ENCODE data around the gene SGCG.

The SGCG gene

DNA sequence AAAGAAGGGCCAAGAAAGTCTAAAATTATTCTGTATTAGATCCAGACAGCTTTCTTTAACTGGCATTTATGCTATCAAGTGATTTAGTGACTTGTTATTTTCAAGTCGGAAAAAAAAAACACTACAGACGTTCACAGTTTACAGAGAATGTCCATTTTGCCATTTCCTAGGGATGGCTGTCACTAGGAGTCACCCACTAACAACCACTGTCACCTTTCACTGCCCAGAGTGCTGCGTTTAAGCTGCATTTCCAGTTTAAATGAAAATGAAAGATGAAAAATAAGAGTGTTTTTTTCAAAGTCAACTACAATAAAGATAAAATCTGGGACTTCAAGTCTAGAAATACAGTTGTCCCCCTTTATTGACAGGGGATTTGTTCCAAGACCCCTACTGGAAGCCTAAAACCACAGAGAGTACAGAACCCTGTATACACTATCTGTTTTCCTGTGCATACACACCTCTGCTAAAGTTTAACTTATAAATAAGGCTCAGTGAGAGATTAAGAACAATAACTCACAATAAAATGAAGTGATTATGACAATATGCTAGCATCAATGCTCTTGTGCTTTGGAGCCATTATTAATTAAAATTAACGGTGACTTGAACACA is 140.3 kb downstream of the SGCG start:
- Mint-ChIP-seq H3K36me3 (ENCODE audit: insufficient read depth) (no peaks in the 10 kb centered on the region), H3K4me3 (peak overlapping the region; percentile 86), H3K27me3 (no peaks in the 10 kb centered on the region), H3K9me3 (no peaks in the 10 kb centered on the region), H3K4me1 (peaks cover 36% of the 10 kb centered on the region), H3K27ac (ENCODE audit: low read depth) (peak overlapping the region; percentile 97)
- ATAC-seq (replicated peaks; ENCODE audit: extremely low read depth, poor library complexity, severe bottlenecking) (peak; percentile 49), DNase-seq (ENCODE audit: low spot score in 2 of 2) (no peak)

DNA sequence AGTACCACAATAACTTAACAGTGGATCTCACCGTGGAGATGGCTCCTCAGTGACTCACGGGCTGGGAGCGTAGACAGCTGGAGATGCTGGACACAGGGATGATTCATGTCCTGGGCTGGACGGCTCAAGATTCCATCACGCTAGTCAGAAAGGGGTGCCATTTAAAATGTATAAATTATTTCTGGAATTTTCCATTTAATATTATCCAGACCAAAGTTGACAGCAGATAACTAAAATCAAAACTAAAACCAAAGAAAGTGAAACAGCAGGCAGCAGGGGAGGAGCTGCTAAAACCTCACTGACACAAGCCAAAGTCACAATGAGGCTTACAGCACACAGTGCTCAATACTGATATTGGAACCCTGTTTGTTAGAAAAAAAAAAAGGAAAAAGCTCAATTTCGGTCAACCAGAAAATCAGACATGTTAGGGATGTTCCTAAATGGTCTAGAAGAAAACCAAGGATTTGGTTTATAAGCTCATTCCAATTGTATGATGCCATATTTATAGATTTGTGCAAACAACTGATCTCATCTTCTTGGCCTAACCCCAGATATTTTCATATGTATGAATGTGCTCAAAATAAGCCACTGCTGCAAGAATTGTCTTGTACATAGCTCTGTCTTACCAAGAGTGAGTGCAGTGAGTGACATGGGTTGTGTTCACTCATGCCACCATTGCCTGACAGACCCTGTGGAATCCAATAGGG is 140.9 kb downstream of the SGCG start:
- no peaks in the 10 kb centered on the region for H3K9me3 Mint-ChIP-seq
- ATAC-seq (replicated peaks; ENCODE audit: extremely low read depth, poor library complexity, severe bottlenecking): peak; percentile 76

DNA sequence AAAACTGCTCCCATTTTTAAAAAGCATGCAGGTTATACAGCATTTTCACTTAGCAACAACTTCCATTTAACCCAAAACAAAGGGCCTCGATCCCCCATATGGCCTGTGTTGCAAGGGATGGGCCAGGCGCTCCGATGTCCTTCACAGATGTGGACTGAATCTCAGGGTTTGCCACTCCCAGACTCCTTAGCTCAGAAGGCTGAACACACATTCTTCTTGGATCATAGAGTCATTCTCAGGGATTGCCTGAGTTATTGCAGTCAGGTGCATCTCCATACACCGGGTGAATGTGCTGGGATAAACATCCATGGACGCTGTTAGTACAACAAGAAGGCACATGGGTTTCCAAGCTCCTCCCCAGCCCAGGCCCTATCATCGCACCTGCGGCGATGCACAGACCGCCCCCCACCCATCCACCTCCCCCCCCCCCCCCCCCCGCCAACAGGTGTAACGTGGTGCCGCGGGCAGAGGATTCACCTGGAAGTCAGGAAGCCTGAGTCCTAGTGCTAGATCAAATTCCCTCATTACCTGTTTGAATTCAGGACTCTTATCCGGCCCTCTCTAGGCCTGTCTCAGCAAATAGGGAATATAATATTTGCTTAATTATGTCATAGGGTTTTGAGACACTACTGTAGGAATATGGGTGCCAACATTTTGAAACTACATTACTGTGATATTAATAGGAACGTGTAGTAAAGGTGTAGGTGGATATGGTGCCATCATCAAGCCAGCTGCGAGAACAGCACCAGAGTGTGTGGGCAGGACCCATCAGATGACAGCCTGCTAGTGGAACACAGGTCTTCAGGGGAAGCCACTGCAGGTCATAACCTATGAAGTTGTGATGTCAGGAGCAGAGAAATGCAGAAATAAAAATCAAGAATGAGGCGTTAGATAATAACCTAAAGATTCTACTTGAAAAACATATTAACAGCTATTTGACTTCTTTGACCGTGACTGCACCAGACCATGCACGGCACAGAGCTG is 141.9 kb downstream of the SGCG start:
- peak overlapping the region; percentile 86 for H3K4me3 Mint-ChIP-seq
- ATAC-seq (replicated peaks; ENCODE audit: extremely low read depth, poor library complexity, severe bottlenecking) (no peak), DNase-seq (ENCODE audit: low spot score in 2 of 2) (no peak)
- H3K9me3 Mint-ChIP-seq: no peaks in the 10 kb centered on the region
- H3K4me1 Mint-ChIP-seq: peaks cover 31% of the 10 kb centered on the region
- H3K36me3 Mint-ChIP-seq (ENCODE audit: insufficient read depth): no peaks in the 10 kb centered on the region
- H3K27me3 Mint-ChIP-seq: no peaks in the 10 kb centered on the region
- H3K27ac Mint-ChIP-seq (ENCODE audit: low read depth): peak overlapping the region; percentile 97

More for the DNA sequence above, 140.9 kb downstream of the SGCG start:
- peak overlapping the region; percentile 97 for H3K27ac Mint-ChIP-seq (ENCODE audit: low read depth)
- no peaks in the 10 kb centered on the region for H3K27me3 Mint-ChIP-seq
- DNase-seq (ENCODE audit: low spot score in 2 of 2): no peak
- H3K4me1 Mint-ChIP-seq: peaks cover 36% of the 10 kb centered on the region
- peak overlapping the region; percentile 86 for H3K4me3 Mint-ChIP-seq
- H3K36me3 Mint-ChIP-seq (ENCODE audit: insufficient read depth): no peaks in the 10 kb centered on the region

DNA sequence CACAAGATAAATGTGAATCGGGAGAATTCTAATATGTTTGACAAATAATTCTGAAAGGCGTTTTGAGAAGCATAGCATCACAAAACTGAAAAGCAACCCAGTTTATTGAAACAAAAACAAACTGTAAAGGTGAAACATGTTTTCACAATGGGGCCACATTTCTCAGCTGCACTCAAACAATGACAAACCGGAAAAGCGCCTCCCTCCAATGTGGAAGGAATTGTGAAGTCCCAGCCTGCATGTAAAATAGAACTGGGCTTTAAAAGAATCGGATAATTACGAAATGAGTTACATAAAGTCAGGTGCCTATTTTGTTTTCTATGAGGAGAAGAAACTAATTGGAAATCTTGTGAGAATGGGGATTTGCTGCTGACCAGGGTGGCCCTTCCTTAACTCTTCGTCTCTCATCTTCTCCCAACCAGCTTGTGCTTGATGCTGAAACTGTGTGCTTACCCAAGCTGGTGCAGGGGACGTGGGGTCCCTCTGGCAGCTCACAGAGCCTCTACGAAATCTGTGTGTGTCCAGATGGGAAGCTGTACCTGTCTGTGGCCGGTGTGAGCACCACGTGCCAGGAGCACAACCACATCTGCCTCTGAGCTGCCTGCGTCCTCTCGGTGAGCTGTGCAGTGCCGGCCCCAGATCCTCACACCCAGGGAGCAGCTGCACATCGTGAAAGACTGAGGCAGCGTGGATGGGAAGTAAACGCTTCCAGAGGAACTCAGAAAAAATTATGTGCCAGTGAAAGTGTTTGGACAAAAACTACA is 143.3 kb downstream of the SGCG start:
- Mint-ChIP-seq H3K4me3 (no peak overlapping the region), H3K9me3 (no peaks in the 10 kb centered on the region), H3K36me3 (ENCODE audit: insufficient read depth) (no peaks in the 10 kb centered on the region), H3K27ac (ENCODE audit: low read depth) (no peak overlapping the region), H3K27me3 (no peaks in the 10 kb centered on the region), H3K4me1 (peaks cover 24% of the 10 kb centered on the region)
- ATAC-seq (replicated peaks; ENCODE audit: extremely low read depth, poor library complexity, severe bottlenecking) (no peak), DNase-seq (ENCODE audit: low spot score in 2 of 2) (no peak)

DNA sequence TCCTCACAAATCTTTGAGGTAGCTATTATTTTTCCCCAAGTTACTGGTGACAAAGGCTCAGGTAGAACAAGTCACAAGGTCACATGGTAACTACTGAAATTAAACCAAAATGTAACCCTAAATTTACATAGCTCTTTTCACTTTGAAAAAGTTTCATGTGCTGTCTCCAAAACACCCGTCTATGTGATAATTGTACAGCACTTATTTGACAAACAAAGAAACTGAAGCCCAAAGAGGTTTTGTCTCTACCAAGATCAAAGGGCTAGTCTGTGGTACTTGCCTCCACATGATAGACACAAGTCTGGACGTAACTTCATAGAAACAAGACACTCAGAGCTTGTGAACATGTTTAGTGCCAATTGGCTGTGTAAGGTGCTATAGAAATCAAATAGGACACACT is 144.4 kb downstream of the SGCG start:
- peaks cover 17% of the 10 kb centered on the region for H3K4me1 Mint-ChIP-seq
- ATAC-seq (replicated peaks; ENCODE audit: extremely low read depth, poor library complexity, severe bottlenecking) (no peak), DNase-seq (ENCODE audit: low spot score in 2 of 2) (no peak)
- no peaks in the 10 kb centered on the region for H3K27me3 Mint-ChIP-seq
- H3K9me3 Mint-ChIP-seq: no peaks in the 10 kb centered on the region
- no peaks in the 10 kb centered on the region for H3K36me3 Mint-ChIP-seq (ENCODE audit: insufficient read depth)
- H3K27ac Mint-ChIP-seq (ENCODE audit: low read depth): no peak overlapping the region
- no peak overlapping the region for H3K4me3 Mint-ChIP-seq

DNA sequence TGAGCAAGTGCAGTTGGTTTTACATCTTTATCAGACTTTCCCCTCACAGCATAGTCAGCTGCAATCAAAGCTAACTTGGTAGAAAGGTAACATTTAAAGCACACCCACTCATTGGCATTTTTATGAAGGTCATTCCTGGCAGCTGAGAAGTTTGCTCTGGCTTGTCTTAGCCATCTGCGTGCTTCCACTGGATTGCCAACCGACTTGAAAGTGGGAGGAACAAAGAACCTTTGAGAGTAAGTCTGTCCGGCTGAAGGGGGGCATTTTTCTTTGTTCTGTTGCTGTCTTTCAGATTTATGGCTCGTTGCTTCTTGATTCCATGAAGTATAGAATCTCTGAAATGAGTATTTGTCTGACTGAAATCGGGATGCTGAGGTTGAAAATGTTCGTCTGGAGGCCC is 149.6 kb downstream of the SGCG start:
- H3K4me1 Mint-ChIP-seq: no peaks in the 10 kb centered on the region

DNA sequence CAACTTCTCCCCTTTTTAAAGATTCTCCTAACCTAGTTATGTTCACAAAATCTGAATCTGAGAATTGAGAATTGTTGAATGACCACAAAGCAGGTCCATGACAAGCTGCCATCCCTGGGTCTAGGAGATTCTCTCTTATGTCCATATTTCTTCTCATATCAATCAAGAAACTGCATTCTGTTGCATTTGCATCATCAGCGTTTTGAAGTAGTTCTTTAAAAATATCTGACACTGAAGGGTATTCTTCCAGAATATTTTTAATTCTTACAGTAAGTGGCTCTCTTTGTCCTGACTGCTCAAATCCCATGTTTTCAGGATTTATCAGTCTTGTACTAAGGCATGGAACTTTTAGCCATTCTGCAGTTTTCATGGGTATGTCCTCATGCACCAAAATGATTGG is 158.4 kb downstream of the SGCG start:
- Mint-ChIP-seq H3K9me3 (no peaks in the 10 kb centered on the region), H3K27ac (ENCODE audit: low read depth) (no peak overlapping the region), H3K27me3 (no peaks in the 10 kb centered on the region), H3K4me1 (no peaks in the 10 kb centered on the region), H3K36me3 (ENCODE audit: insufficient read depth) (peaks cover 9% of the 10 kb centered on the region), H3K4me3 (no peak overlapping the region)
- DNase-seq (ENCODE audit: low spot score in 2 of 2) (no peak), ATAC-seq (replicated peaks; ENCODE audit: extremely low read depth, poor library complexity, severe bottlenecking) (no peak)

More for the DNA sequence above, 149.6 kb downstream of the SGCG start:
- Mint-ChIP-seq H3K27ac (ENCODE audit: low read depth) (no peak overlapping the region), H3K4me3 (no peak overlapping the region), H3K9me3 (no peaks in the 10 kb centered on the region), H3K27me3 (no peaks in the 10 kb centered on the region), H3K36me3 (ENCODE audit: insufficient read depth) (no peaks in the 10 kb centered on the region)
- ATAC-seq (replicated peaks; ENCODE audit: extremely low read depth, poor library complexity, severe bottlenecking) (no peak), DNase-seq (ENCODE audit: low spot score in 2 of 2) (no peak)

DNA sequence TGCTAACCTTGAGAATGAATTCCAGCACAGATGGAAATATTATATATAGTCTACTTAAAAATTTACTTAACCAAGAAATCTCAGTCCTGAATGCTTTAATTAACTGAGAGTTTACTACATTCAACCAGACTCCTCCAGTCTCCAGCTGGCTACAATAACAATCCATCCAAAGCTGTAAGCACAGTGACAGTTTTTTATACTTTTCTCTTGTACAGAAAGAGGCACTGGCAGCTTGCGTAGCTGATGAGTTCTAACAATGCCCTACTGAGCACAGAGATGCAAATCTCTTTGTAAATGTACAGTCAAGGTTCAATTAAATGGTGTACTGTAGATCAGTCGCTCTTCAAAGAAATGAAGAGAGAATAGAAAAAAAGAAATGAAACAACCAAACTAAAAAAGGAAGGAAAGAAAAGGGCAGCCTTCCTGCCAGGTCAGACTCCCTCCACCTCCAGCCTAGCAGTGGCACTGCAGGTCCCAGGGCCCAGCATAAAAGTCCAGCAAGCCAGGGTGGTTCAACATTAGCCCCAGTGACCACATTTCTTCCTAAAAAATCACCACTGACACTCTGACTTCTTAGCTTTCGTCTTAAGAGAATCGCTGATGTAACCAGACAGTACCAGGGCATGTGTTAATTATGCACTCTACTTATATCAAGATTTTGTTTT is 164.3 kb downstream of the SGCG start:
- Mint-ChIP-seq H3K4me1 (peaks cover 14% of the 10 kb centered on the region), H3K27ac (ENCODE audit: low read depth) (no peak overlapping the region), H3K36me3 (ENCODE audit: insufficient read depth) (peaks cover 33% of the 10 kb centered on the region), H3K27me3 (no peaks in the 10 kb centered on the region), H3K9me3 (no peaks in the 10 kb centered on the region), H3K4me3 (no peak overlapping the region)
- DNase-seq (ENCODE audit: low spot score in 2 of 2) (no peak), ATAC-seq (replicated peaks; ENCODE audit: extremely low read depth, poor library complexity, severe bottlenecking) (no peak)

DNA sequence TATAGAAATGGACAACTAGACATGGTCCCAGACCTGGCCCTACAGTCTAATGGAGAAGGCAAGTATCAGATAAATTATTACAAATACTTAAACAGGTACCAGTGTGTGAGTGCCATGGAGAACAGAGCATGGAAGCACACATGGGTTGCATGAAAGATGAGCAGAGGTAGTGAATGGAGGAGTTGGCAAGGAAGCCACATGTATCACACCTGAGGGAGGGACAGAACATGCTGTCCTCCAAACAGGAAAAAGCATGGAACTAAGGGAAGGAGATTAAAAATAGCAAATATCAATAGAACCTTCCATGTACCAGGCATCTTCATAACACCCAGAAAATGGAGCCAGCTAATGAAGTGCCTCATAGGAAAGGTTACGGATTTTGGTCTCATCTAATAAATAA is 166.8 kb downstream of the SGCG start:
- H3K36me3 Mint-ChIP-seq (ENCODE audit: insufficient read depth): peaks cover 31% of the 10 kb centered on the region
- peaks cover 20% of the 10 kb centered on the region for H3K4me1 Mint-ChIP-seq
- DNase-seq (ENCODE audit: low spot score in 2 of 2) (no peak), ATAC-seq (replicated peaks; ENCODE audit: extremely low read depth, poor library complexity, severe bottlenecking) (no peak)
- no peak overlapping the region for H3K27ac Mint-ChIP-seq (ENCODE audit: low read depth)
- no peaks in the 10 kb centered on the region for H3K27me3 Mint-ChIP-seq
- no peak overlapping the region for H3K4me3 Mint-ChIP-seq
- H3K9me3 Mint-ChIP-seq: no peaks in the 10 kb centered on the region

DNA sequence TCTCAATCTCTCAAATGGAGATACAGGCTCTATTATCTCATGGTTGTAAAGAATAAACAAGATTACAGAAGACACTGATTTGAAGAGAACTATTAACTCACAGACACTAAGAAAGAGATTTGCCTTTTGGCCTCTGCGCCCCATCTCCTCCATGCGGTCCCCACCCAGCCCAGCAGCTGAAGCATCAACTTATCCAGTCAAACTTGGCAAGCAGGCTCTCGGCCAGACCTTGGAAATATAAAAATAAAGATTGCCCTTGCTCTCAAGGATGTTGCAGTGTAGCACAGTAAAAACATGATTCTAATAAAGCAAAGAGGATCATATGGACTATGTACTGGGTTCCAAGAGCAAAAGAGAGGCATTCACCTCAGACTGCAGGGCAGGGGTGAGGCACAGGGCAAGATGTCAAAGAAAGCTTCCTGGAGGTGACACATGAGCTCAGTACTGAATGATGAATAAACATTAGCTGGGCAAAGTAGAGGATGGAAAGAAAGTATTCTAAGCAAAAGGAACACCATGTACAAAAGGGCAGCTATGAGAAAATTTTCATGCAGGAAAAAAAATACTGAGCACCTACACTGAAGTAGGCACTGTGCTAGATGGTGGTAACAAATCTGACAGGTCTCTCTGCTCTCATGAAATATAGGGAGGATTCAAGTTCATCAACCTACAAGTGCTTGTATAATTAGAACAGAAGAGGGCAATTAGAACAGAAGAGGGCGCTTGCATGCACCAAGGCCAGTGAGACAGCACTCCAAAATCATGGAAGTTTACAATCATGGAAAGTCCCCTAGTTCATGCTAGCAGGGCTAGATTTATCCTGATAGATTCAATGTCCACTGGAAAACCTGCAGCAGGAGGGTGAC is 167.7 kb downstream of the SGCG start:
- Mint-ChIP-seq H3K4me3 (no peak overlapping the region), H3K9me3 (no peaks in the 10 kb centered on the region), H3K4me1 (peaks cover 28% of the 10 kb centered on the region), H3K36me3 (ENCODE audit: insufficient read depth) (peaks cover 36% of the 10 kb centered on the region), H3K27ac (ENCODE audit: low read depth) (no peak overlapping the region), H3K27me3 (no peaks in the 10 kb centered on the region)
- ATAC-seq (replicated peaks; ENCODE audit: extremely low read depth, poor library complexity, severe bottlenecking) (no peak), DNase-seq (ENCODE audit: low spot score in 2 of 2) (no peak)

DNA sequence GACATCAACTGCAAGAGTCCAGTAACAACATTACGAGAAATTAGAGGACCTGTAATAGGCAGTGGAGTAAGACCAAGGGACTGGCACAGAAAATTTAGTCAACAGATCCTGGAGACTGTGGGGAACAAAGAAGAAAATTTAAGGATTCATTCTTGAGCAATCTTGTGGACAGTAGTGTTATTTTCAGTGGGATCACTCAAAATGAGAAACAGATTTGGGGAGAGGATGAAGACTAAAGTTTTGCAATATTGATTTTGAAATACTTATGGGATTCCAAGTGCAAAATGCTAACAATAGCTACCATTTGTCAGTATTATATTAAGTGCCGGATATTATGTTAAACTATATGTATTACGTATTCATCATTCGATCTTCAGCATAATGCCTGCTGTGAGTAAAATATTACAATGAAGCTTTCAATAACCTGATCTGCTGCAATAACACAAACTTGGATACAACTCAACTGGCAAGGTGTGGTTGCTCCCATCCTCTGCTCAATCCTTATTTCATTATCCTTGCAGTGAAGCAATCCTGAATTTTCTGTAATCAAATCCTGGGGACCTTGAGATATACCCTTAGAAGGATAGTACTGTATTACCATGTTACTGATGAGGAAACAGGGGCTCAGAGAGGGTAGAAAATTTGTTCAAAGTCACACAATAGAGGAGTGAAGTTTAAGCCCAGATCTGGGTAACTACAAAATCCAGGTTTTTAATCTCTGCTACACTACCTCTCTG is 168.6 kb downstream of the SGCG start:
- Mint-ChIP-seq H3K4me1 (peaks cover 28% of the 10 kb centered on the region), H3K36me3 (ENCODE audit: insufficient read depth) (peaks cover 36% of the 10 kb centered on the region), H3K9me3 (no peaks in the 10 kb centered on the region), H3K27me3 (no peaks in the 10 kb centered on the region), H3K4me3 (no peak overlapping the region), H3K27ac (ENCODE audit: low read depth) (no peak overlapping the region)
- no peak for ATAC-seq (replicated peaks; ENCODE audit: extremely low read depth, poor library complexity, severe bottlenecking)
- no peak for DNase-seq (ENCODE audit: low spot score in 2 of 2)
